Neural crest cell (in vitro differentiated cells): ENCODE results near the gene CDH3. TPM values are rescaled to one million over a fixed set of nuclear protein-coding genes. Genes with fewer than 3 reads are reported as not detected.

Experiments
- DNase-seq: peaks from one replicate; pipeline ENCODE4 v3.0.0; 2021; ENCODE audit warnings: low read depth, mixed read lengths, low spot score
- H3K27ac Mint-ChIP-seq: one replicate; pipeline ENCODE4 v1.8.0; 2021; ENCODE audit warnings: mild to moderate bottlenecking, mixed read lengths; ENCODE audit not compliant: unreplicated experiment
- H3K27me3 Mint-ChIP-seq: 2 replicates; pipeline ENCODE4 v1.8.0; 2021; ENCODE audit warnings: low read depth, mild to moderate bottlenecking, mixed read lengths
- H3K36me3 Mint-ChIP-seq: 2 replicates; pipeline ENCODE4 v1.8.0; 2021; ENCODE audit warnings: low read depth, mild to moderate bottlenecking, mixed read lengths
- H3K4me1 Mint-ChIP-seq: 2 replicates; pipeline ENCODE4 v1.8.0; 2021; ENCODE audit warnings: mixed read lengths
- H3K4me3 Mint-ChIP-seq: one replicate; pipeline ENCODE4 v1.8.0; 2021; ENCODE audit warnings: mild to moderate bottlenecking, mixed read lengths
- H3K9me3 Mint-ChIP-seq: 2 replicates; pipeline ENCODE4 v1.8.0; 2021; ENCODE audit warnings: mixed read lengths
- CTCF ChIP-seq: fragments of 200-600 bp; sonication (generic); conservative IDR thresholded peaks from 2 replicates; pipeline ENCODE4 v1.5.0; 2021; ENCODE audit warnings: antibody characterized with exemption, mild to moderate bottlenecking
- total RNA-seq: library from RNA; stranded (reverse); gene quantifications from 2 replicates; pipeline ENCODE4 v1.2.1, GENCODE V29; 2021

CDH3 gene
- total RNA-seq, 1 donor from 2014 or later, result 4.3 TPM

GRCh38 chr16:68636064-68636560 lies 9.0 kb upstream of the CDH3 start:
- H3K27me3 Mint-ChIP-seq, result no peaks in the 10 kb centered on the region
- H3K27ac Mint-ChIP-seq, result no peak overlapping the region
- no peaks in the 10 kb centered on the region for H3K36me3 Mint-ChIP-seq
- TF ChIP-seq CTCF, result no peak
- peaks cover 8% of the 10 kb centered on the region for H3K4me1 Mint-ChIP-seq
- no peak for DNase-seq
- no peak overlapping the region for H3K4me3 Mint-ChIP-seq
- H3K9me3 Mint-ChIP-seq, result no peaks in the 10 kb centered on the region

- H3K4me3 Mint-ChIP-seq, result no peak overlapping the region
- peaks cover 10% of the 10 kb centered on the region for H3K4me1 Mint-ChIP-seq
- no peak for DNase-seq
- H3K27me3 Mint-ChIP-seq, result no peaks in the 10 kb centered on the region
- no peak overlapping the region for H3K27ac Mint-ChIP-seq
- H3K36me3 Mint-ChIP-seq, result no peaks in the 10 kb centered on the region
- H3K9me3 Mint-ChIP-seq, result no peaks in the 10 kb centered on the region
- no peak for TF ChIP-seq CTCF
These were observed 8.3 kb upstream of the CDH3 start for GRCh38 chr16:68636818-68637217.

GRCh38 chr16:68640972-68641371 lies 4.1 kb upstream of the CDH3 start:
- no peak for DNase-seq
- H3K27ac Mint-ChIP-seq, result no peak overlapping the region
- no peaks in the 10 kb centered on the region for H3K36me3 Mint-ChIP-seq
- H3K27me3 Mint-ChIP-seq, result peaks cover 25% of the 10 kb centered on the region
- H3K4me3 Mint-ChIP-seq, result no peak overlapping the region
- H3K9me3 Mint-ChIP-seq, result no peaks in the 10 kb centered on the region
- peaks cover 28% of the 10 kb centered on the region for H3K4me1 Mint-ChIP-seq
- TF ChIP-seq CTCF, result no peak

- H3K4me1 Mint-ChIP-seq, result peaks cover 36% of the 10 kb centered on the region
- no peak for TF ChIP-seq CTCF
- no peaks in the 10 kb centered on the region for H3K9me3 Mint-ChIP-seq
- H3K4me3 Mint-ChIP-seq, result peak overlapping the region; percentile 42
- peaks cover 25% of the 10 kb centered on the region for H3K27me3 Mint-ChIP-seq
- no peaks in the 10 kb centered on the region for H3K36me3 Mint-ChIP-seq
- no peak for DNase-seq
- H3K27ac Mint-ChIP-seq, result no peak overlapping the region
These were observed 3.1 kb upstream of the CDH3 start for GRCh38 chr16:68642047-68642435.

GRCh38 chr16:68642436-68643101 lies 2.5 kb upstream of the CDH3 start:
- TF ChIP-seq CTCF, result no peak
- no peak overlapping the region for H3K27ac Mint-ChIP-seq
- H3K4me1 Mint-ChIP-seq, result peaks cover 37% of the 10 kb centered on the region

More at GRCh38 chr16:68642436-68643101, 2.5 kb upstream of the CDH3 start:
- H3K4me3 Mint-ChIP-seq, result peak overlapping the region; percentile 66
- peak; percentile 48 for DNase-seq
- H3K27me3 Mint-ChIP-seq, result peaks cover 25% of the 10 kb centered on the region
- no peaks in the 10 kb centered on the region for H3K36me3 Mint-ChIP-seq
- H3K9me3 Mint-ChIP-seq, result no peaks in the 10 kb centered on the region
